WTC11 (cell line): Measurements from ENCODE around the gene SEH1L.

Source experiments
- CREB1 ChIP-seq: sonication (generic); formaldehyde crosslinking; IDR thresholded peaks from 2 replicates; pipeline ENCODE4 v1.8.0; 2023; ENCODE audit warnings: mild to moderate bottlenecking, missing genetic modification reagents
- ELF4 ChIP-seq: sonication (generic); formaldehyde crosslinking; IDR thresholded peaks from 2 replicates; pipeline ENCODE4 v1.8.1; 2022; ENCODE audit warnings: low read depth, mild to moderate bottlenecking, moderate library complexity, missing genetic modification reagents
- ESRRA ChIP-seq: sonication (generic); formaldehyde crosslinking; IDR thresholded peaks from 2 replicates; pipeline ENCODE4 v1.8.1; 2022; ENCODE audit warnings: mild to moderate bottlenecking, missing genetic modification reagents, borderline replicate concordance
- TCF7 ChIP-seq: sonication (generic); formaldehyde crosslinking; IDR thresholded peaks from 2 replicates; pipeline ENCODE4 v1.8.0; 2022; ENCODE audit warnings: mild to moderate bottlenecking, low read depth, missing genetic modification reagents, moderate library complexity
- ZNF232 ChIP-seq: sonication (generic); formaldehyde crosslinking; IDR thresholded peaks from 2 replicates; pipeline ENCODE4 v1.8.0; 2022; ENCODE audit warnings: mild to moderate bottlenecking, missing genetic modification reagents
- TF ChIP-seq, protein P1 (sequence below): fragments of 200-600 bp; IDR thresholded peaks from 2 replicates; pipeline ENCODE4 v1.8.0; 2022; ENCODE audit warnings: antibody characterized with exemption

DNA sequence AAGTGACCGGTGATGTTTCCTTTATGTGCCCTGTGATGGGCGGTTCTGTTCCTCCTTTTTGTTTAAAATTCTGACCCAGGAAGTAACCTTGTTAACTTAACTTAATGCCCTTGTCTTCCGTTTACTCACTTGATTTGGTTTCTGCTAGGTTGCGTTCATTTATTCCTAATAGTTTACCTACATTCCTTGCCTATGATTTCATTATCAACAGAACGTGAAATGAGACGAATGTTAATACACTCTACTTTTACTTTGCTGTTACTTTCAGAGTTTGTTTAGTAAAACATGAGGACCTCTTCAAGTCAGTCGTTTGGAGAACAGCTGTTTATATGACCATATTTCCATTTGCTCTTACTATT is 44.0 kb downstream of the SEH1L start:
- no peak for TF ChIP-seq TCF7 (CRISPR knock-in tag)
- TF ChIP-seq ELF4 (CRISPR knock-in tag): no peak
- TF ChIP-seq, protein P1, sequence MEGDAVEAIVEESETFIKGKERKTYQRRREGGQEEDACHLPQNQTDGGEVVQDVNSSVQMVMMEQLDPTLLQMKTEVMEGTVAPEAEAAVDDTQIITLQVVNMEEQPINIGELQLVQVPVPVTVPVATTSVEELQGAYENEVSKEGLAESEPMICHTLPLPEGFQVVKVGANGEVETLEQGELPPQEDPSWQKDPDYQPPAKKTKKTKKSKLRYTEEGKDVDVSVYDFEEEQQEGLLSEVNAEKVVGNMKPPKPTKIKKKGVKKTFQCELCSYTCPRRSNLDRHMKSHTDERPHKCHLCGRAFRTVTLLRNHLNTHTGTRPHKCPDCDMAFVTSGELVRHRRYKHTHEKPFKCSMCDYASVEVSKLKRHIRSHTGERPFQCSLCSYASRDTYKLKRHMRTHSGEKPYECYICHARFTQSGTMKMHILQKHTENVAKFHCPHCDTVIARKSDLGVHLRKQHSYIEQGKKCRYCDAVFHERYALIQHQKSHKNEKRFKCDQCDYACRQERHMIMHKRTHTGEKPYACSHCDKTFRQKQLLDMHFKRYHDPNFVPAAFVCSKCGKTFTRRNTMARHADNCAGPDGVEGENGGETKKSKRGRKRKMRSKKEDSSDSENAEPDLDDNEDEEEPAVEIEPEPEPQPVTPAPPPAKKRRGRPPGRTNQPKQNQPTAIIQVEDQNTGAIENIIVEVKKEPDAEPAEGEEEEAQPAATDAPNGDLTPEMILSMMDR: no peak
- TF ChIP-seq ESRRA (CRISPR knock-in tag): no peak
- no peak for TF ChIP-seq CREB1 (CRISPR knock-in tag)
- TF ChIP-seq ZNF232 (CRISPR knock-in tag): no peak
